NCI-H128 (cell line): Measurements from ENCODE around the gene RNU1-1.
A peak's percentile ranks its signal among the peaks of the same experiment; 100 is the strongest.
"Not testable (repeated sequence)": the region's sequence is repeated elsewhere in the genome, so short reads cannot be mapped to it uniquely, and the experiment has no call there.

ENCODE experiments used
- DNase-seq: peaks from one replicate; lab custom pipeline; 2025; ENCODE audit not compliant: unreplicated experiment; lab: John Stamatoyannopoulos, UW

RNU1-1 gene

GRCh38 chr1:16514107-16515055 is at the start of gene RNU1-1:
RNU1-1 (minus strand) TSS chr1:16514285.
- peak; percentile 73 for DNase-seq

GRCh38 chr1:16561035-16561434 is 47.0 kb upstream of the RNU1-1 start:
- not testable (repeated sequence) for DNase-seq

GRCh38 chr1:16560498-16560897 is 46.4 kb upstream of the RNU1-1 start:
- DNase-seq = not testable (repeated sequence)

- not testable (repeated sequence) for DNase-seq
Measured at GRCh38 chr1:16559688-16560087, 45.6 kb upstream of the RNU1-1 start.

- not testable (repeated sequence) for DNase-seq
Measured at GRCh38 chr1:16557034-16557433, 42.9 kb upstream of the RNU1-1 start.

- not testable (repeated sequence) for DNase-seq
Measured at GRCh38 chr1:16553244-16553643, 39.2 kb upstream of the RNU1-1 start.

- DNase-seq = not testable (repeated sequence)
Measured at GRCh38 chr1:16550212-16550918, 36.3 kb upstream of the RNU1-1 start.

GRCh38 chr1:16549545-16549944 is 35.5 kb upstream of the RNU1-1 start:
- DNase-seq = not testable (repeated sequence)

- not testable (repeated sequence) for DNase-seq
Measured at GRCh38 chr1:16547502-16548241, 33.6 kb upstream of the RNU1-1 start.

- DNase-seq = not testable (repeated sequence)
Measured at GRCh38 chr1:16545682-16546095, 31.6 kb upstream of the RNU1-1 start.

GRCh38 chr1:16540421-16540893 is 26.4 kb upstream of the RNU1-1 start:
- DNase-seq = not testable (repeated sequence)

GRCh38 chr1:16537528-16537927 is 23.4 kb upstream of the RNU1-1 start:
- not testable (repeated sequence) for DNase-seq

GRCh38 chr1:16536796-16537195 is 22.7 kb upstream of the RNU1-1 start:
- DNase-seq = not testable (repeated sequence)

GRCh38 chr1:16535898-16536297 is 21.8 kb upstream of the RNU1-1 start:
- DNase-seq = not testable (repeated sequence)

GRCh38 chr1:16535487-16535886 is 21.4 kb upstream of the RNU1-1 start:
- DNase-seq = not testable (repeated sequence)

GRCh38 chr1:16534829-16535456 is 20.9 kb upstream of the RNU1-1 start:
- DNase-seq = not testable (repeated sequence)

GRCh38 chr1:16534239-16534828 is 20.2 kb upstream of the RNU1-1 start:
- DNase-seq = not testable (repeated sequence)

GRCh38 chr1:16532235-16532991 is 18.3 kb upstream of the RNU1-1 start:
- DNase-seq = not testable (repeated sequence)

GRCh38 chr1:16528338-16528737 is 14.3 kb upstream of the RNU1-1 start:
- not testable (repeated sequence) for DNase-seq
